ENCODE data around the gene BAX. TPM values are rescaled to one million over a fixed set of nuclear protein-coding genes. Genes with fewer than 3 reads are reported as not detected.
"Not testable (repeated sequence)": the region's sequence is repeated elsewhere in the genome, so short reads cannot be mapped to it uniquely, and the experiment has no call there.

The BAX gene
- total RNA-seq (2014; rRNA removed; shearing (Covaris generic)), result 97.7 and 101 TPM in 2 replicates

GRCh38 chr19:48954595-48955307, at the start of gene BAX:
BAX (plus strand) TSS chr19:48954875; CDS start chr19:48954929, 54 bp downstream.
- peak; percentile 96 for DNase-seq (ENCODE audit: low read depth)

- DNase-seq (ENCODE audit: low read depth), result no peak
Observed at GRCh38 chr19:48905664-48906063, 49.0 kb upstream of the BAX start.

DNA sequence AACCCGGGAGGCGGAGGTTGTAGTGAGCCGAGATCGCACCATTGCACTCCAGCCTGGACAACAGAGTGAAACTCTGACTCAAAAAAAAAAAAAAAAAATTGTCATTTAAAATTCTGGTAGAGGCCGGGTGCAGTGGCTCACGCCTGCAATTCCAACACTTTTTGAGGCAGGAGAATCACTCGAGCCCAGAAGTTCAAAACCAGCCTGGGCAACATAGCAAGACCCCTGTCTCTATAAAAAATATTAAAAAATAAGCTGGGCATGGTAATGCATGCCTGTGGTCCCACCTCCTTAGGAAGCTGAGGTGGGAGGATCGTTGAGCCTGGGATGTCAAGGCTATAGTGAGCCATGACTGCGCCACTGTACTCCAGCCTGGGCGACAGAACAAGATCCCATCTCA, 48.4 kb upstream of the BAX start:
- DNase-seq (ENCODE audit: low read depth), result no peak

DNA sequence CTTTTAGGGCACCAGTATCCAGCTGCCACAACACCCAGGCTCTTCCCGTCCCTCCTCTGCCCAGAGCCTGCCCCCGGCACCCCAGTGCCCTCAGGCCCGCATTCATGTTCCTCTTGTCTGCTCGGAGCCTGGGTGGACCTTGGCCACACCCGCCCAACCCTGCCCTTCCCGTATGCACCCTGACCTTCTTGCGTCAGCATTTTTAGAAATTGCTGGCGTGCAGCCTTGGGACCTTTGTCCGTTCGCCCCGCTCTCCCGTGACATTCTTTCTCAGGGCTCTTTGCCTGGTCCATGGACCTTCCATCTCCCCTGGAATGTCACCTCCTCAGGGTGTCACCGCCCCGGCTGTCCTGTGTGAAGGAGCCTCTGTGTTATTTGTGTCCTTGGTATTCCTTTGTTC, 47.0 kb upstream of the BAX start:
- no peak for DNase-seq (ENCODE audit: low read depth)

- DNase-seq (ENCODE audit: low read depth), result not testable (repeated sequence)
Observed at GRCh38 chr19:48909424-48910077, 45.1 kb upstream of the BAX start.

DNA sequence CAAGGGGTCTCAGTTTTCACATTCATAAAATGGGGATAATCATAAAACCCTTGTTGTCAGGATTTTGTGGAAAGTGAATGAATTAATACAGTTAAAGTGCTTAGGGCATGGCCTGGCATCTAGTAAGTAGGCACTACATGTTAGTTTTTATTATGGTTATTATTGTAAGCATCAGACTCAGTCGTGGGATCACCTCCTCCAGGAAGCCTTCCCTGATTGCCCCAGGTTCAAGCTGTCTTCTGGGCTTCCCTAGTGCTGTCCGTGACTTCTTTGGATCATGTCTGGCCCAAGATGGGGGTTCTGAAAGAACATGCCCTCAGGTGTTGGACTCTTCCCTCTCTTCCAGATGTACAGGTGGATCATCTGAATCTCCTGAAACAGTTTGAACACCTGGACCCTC, 43.9 kb upstream of the BAX start:
- no peak for DNase-seq (ENCODE audit: low read depth)

- peak; percentile 50 for DNase-seq (ENCODE audit: low read depth)
Observed at GRCh38 chr19:48913114-48913889, 41.4 kb upstream of the BAX start.

DNA sequence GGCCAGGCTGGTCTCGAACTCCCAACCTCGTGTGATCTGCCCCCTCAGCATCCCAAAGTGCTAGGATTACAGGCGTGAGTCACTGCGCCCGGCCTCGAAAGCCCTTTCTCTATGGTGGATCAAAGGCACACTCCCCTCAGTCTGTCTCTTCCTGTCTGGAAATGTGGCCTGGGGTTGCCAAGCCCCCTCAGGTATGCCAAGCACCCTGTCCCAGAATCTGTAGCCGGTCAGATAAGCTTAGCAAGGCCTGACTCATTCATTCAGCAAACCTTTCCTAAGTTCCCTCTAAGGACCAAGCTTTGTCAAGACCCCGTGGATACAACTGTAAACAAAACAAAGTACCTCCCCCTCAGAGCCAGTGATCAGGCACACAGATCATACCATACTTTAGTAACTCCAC, 40.5 kb upstream of the BAX start:
- no peak for DNase-seq (ENCODE audit: low read depth)

DNA sequence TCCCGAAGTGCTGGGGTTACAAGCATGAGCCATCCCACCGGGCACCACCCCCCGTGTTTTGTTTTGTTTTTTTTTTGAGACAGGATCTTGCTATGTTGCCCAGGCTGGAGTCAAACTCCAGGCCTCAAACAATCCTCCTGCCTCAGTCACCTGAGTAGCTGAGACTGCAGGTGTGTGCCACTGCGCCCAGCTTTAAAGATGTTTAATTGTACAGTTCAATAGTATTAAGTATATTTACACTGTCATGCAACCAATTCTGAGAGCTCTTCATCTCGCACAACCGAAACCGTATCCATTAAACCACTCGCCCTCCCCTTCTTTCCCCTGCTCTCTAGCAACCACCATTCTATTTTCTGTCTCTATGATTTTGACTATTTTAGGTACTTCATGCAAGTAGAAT, 38.9 kb upstream of the BAX start:
- no peak for DNase-seq (ENCODE audit: low read depth)

DNA sequence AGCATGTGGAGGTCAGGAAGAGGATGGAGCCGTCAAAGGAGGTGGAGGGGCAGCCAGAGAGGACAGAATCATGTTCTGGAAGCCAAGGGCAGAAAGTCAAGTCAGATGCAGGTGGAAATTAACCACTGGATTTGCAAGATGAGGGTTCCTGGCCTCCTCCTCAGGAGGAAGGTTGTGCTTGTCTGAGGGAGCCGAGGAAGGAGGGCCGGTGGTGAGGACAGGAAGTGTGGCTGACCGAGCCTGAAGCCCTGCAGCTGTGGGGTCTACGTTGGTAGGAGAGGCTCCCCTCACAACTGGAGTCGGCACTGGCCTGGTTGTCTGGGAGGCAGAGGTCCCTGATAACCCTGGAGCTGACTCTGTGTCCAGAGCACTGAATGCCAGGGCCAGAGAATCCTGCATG, 36.6 kb upstream of the BAX start:
- no peak for DNase-seq (ENCODE audit: low read depth)

DNA sequence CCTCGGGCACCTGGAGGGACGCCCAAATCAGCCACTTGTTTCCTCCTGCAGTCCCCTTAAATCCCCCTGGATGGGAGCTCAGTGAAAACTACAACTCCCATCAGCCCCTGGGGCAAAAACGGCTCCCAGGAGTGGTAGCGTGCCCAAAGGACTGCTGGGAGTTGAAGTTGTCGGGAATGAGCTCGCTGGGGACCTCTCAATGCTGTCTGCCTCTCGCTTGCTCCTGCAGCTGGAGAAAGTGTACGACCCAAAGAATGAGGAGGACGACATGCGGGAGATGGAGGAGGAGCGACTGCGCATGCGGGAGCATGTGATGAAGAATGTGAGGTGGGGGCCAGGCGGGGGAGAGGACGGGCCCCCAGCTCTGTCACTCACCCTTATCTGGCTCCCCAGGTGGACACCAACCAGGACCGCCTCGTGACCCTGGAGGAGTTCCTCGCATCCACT, 35.9 kb upstream of the BAX start:
- DNase-seq (ENCODE audit: low read depth), result peak; percentile 40

DNA sequence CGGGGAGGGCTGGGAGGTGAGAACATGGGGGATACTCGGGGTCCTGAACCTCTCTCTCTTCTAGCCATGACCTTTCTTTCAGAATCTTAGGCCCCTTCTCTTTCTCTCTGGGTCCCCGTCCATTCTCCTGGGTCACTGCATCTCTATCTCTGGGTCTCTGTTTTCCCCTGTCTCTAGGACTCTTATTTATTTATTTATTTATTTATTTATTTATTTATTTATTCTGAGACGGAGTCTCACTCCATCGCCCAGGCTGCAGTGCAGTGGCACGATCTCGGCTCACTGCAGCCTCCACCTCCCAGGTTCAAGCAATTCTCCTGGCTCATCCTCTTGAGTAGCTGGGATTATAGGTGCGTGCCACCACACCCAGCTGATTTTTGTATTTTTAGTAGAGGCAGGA, 35.4 kb upstream of the BAX start:
- not testable (repeated sequence) for DNase-seq (ENCODE audit: low read depth)

GRCh38 chr19:48920949-48921348, 33.7 kb upstream of the BAX start:
- no peak for DNase-seq (ENCODE audit: low read depth)

DNA sequence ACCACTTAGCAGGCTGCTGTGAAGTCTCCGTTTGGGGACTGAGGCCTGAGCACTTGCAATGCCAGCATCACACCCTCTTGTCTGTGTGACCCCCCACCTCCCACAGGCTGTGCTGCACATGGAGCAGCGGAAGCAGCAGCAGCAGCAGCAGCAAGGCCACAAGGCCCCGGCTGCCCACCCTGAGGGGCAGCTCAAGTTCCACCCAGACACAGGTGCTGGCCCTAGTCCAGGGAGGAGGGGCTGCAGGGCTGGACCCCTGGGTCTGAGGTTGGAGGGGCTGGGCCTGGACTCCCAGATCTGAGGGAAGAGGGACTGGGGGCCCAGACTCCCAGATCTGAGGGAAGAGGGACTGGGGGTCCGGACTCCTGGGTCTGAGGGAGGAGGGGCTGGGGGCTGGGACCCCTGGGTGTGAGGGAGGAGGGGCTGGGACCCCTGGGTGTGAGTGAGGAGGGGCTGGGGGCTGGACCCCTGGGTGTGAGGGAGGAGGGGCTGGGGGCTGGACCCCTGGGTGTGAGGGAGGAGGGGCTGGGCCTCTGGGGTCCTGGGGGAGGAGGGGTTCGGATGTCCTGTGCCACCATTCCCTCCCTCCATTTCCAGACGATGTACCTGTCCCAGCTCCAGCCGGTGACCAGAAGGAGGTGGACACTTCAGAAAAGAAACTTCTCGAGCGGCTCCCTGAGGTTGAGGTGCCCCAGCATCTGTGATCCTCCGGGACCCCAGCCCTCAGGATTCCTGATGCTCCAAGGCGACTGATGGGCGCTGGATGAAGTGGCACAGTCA, 32.8 kb upstream of the BAX start:
- DNase-seq (ENCODE audit: low read depth), result no peak

DNA sequence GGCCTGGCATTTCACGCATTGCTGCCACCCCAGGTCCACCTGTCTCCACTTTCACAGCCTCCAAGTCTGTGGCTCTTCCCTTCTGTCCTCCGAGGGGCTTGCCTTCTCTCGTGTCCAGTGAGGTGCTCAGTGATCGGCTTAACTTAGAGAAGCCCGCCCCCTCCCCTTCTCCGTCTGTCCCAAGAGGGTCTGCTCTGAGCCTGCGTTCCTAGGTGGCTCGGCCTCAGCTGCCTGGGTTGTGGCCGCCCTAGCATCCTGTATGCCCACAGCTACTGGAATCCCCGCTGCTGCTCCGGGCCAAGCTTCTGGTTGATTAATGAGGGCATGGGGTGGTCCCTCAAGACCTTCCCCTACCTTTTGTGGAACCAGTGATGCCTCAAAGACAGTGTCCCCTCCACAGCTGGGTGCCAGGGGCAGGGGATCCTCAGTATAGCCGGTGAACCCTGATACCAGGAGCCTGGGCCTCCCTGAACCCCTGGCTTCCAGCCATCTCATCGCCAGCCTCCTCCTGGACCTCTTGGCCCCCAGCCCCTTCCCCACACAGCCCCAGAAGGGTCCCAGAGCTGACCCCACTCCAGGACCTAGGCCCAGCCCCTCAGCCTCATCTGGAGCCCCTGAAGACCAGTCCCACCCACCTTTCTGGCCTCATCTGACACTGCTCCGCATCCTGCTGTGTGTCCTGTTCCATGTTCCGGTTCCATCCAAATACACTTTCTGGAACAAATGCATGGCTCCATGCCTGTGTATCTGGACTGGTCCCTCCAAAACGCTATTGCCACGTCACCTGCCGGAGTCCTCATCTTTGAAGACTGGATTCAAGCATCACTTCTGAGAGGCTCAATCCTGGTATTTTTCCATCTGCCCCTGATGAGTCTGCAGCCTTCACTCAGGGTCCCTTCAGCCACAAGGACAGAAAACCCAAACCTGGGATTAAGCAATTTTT, 31.9 kb upstream of the BAX start:
- no peak for DNase-seq (ENCODE audit: low read depth)

- DNase-seq (ENCODE audit: low read depth), result peak; percentile 95
Observed at GRCh38 chr19:48925240-48925843, 29.3 kb upstream of the BAX start.

DNA sequence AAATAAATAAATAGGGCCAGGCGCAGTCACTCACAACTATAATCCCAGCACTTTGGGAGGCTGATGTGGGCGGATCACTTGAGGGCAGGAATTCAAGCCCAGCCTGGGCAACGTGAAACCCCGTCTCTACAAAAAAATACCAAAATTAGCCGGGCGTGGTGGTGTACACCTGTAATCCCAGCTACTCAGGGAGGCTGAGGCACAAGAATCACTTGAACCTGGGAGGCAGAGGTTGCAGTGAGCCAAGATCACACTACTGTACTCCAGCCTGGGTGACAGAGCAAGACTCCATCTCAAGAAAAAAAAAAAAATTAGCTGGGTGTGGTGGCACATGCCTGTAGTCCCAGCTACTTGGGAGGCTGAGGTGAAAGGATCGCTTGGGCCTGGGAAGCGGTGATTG, 28.8 kb upstream of the BAX start:
- not testable (repeated sequence) for DNase-seq (ENCODE audit: low read depth)

DNA sequence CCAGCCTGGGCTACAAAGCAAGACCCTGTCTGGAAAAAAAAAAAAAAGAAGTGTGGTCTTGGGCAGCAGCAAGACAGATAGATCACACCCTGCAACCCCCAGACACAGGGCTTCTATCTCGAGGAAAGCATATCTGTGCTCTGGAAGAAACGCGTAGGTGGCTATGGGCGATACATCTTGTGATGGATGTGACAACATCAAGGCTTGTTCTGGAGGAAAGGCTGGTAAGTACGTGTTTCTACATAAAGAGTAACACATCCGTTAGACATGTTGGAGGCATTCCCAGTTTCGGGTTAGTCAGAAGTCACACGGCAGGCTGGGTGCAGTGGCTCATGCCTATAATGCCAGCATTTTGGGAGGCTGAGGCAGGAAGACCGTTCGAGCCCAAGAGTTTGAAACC, 27.8 kb upstream of the BAX start:
- peak; percentile 97 for DNase-seq (ENCODE audit: low read depth)

- not testable (repeated sequence) for DNase-seq (ENCODE audit: low read depth)
Observed at GRCh38 chr19:48927692-48928091, 27.0 kb upstream of the BAX start.
